HEK293T (cell line): ENCODE data around the gene NDC1.

Experiments
- ARNT ChIP-seq: fragments of 450-650 bp; IDR thresholded peaks from 2 replicates; pipeline ENCODE4 v1.6.1; 2017; ENCODE audit warnings: mild to moderate bottlenecking
- ELF4 ChIP-seq: fragments of 450-650 bp; IDR thresholded peaks from 2 replicates; pipeline ENCODE4 v1.6.1; 2017; ENCODE audit warnings: antibody characterized with exemption
- FOXM1 ChIP-seq: fragments of 450-650 bp; IDR thresholded peaks from 2 replicates; pipeline ENCODE4 v1.6.1; 2017; ENCODE audit warnings: mild to moderate bottlenecking, borderline replicate concordance
- SP1 ChIP-seq: fragments of 450-650 bp; IDR thresholded peaks from 2 replicates; pipeline ENCODE4 v1.6.1; 2017

- TF ChIP-seq FOXM1 (no peak), ARNT (no peak), SP1 (no peak), ELF4 (no peak)
These were observed 100.4 kb downstream of the NDC1 start for GRCh38 chr1:53737648-53738204.
